Stimulated activated CD8-positive, alpha-beta memory T cell treated with anti-CD3 and anti-CD28 coated beads, Interleukin-15, amount 100 ng/mL, for 48 hours (primary cell): Measurements from ENCODE around the gene PYDC1.
"Not testable (repeated sequence)": the region's sequence is repeated elsewhere in the genome, so short reads cannot be mapped to it uniquely, and the experiment has no call there.

Source experiments
- DNase-seq, 2 donors: peaks; one replicate each; pipeline ENCODE4 v3.0.0-alpha.2; 2020; ENCODE audit warnings: low read depth in 2 of 2

Gene PYDC1

GRCh38 chr16:31196324-31197088 is 20.4 kb downstream of the PYDC1 start:
- DNase-seq = no peak

DNA sequence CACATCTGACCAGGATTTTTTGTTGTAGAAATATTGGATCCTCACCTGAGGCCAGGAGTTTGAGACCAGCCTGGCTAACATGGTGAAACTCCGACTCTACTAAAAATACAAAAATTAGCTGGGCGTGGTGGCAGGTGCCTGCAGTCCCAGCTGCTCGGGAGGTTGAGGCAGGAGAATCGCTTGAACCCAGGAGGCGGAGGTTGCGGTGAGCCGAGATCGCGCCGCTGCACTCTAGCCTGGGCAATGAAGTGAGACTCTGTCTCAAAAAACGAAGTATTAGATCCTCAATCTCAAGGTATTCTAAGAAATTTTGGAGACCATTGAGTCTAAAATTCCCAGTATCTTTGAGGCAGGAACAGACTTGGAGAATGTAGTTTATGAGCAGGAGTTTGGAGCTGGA is 21.1 kb downstream of the PYDC1 start:
- DNase-seq = not testable (repeated sequence)

GRCh38 chr16:31194898-31195297 is 22.0 kb downstream of the PYDC1 start:
- no peak for DNase-seq

- DNase-seq = no peak
Measured at GRCh38 chr16:31193874-31194273, 23.1 kb downstream of the PYDC1 start.

DNA sequence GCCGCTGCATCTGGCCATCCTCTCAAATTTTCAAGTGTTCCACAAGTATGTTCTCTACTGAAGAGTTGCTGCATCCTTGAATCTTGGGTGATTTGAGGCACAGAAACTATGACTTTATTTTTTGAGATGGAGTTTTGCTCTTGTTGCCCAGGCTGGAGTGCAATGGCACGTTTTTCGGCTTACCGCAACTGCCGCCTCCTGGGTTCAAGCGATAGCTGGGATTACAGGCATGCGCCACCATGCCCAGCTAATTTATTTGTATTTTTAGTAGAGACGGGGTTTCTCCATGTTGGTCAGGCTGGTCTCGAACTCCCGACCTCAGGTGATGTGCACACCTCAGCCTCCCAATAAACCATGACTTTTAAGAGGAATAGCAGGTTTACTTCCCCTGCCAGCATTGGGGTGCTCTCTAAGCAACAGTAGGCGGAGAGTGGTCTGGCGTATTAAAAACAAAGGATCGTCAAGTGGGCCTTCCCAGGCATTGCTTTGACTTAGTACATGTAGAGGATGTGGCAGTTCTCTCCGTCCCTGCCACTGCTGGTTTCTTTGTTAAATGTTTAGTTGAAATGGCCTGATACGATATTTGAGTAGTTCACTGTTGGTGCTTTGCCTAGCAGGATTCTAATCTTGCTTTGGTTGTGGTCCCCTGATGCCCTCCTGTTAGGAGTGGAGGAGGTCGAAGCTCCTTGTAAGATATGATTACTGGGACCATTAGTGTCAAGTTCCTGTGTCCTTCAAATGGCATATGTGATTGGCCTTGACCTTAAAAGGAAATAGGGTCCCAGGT is 23.9 kb downstream of the PYDC1 start:
- DNase-seq = no peak

DNA sequence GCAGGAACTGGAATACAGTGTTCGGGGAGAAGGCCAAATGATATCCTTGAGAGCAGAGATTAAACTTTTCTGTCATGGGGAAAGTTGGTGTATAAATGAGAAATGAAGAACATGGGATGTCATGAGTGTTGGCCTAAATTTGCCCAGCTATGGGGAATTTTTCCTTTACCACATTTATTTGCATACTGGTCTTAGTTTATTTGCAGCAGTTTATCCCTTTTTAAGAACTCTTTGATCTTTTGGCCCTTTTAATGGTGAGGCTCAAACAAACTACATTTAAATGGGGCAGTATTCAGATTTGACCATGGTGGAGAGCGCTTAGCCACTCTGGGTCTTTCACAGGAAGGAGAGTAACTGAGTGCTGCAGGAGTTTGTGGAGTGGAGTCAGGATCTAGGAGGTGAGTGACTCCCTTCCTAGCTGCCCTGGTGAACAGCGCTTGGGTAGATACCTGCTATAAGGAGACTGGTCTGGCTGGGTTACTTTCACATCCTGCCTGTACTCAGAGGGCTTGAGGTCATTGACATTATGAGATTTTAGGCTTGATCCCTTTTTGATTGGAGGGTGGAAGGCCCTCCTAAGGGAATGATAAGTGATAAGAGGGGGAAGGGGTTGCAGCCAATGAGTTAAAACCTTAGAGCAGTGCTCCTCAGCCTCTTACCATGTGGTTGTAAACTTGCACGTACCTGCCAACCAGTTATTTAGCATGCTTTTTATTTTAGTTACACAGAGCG is 25.1 kb downstream of the PYDC1 start:
- DNase-seq = no peak

DNA sequence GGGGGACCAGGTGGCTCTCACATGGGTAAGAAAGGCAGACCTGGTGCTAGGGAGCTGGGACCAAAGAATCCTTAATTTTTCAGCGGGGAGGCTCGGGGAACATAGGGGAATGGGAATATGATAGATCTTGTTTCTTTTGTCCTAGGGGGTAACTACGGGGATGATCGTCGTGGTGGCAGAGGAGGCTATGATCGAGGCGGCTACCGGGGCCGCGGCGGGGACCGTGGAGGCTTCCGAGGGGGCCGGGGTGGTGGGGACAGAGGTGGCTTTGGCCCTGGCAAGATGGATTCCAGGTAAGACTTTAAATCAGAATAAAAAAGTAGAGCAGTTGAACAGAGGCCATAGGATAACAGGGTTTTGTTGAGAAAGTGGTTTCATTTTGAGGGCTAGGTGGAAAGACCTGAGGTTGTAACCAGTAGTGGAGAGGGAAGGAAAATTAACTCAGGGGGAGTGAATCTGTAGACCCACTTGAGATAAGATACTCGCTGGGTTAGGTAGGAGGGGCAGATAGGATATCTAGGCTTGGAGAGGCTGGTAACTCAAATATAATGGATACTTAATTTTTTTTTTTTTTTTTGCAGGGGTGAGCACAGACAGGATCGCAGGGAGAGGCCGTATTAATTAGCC is 26.0 kb downstream of the PYDC1 start:
- no peak for DNase-seq

- no peak for DNase-seq
Measured at GRCh38 chr16:31190061-31190460, 26.9 kb downstream of the PYDC1 start.

GRCh38 chr16:31189412-31189778 is 27.5 kb downstream of the PYDC1 start:
- DNase-seq = no peak

- no peak for DNase-seq
Measured at GRCh38 chr16:31188450-31189411, 28.2 kb downstream of the PYDC1 start.

GRCh38 chr16:31187808-31188189 is 29.1 kb downstream of the PYDC1 start:
- no peak for DNase-seq

DNA sequence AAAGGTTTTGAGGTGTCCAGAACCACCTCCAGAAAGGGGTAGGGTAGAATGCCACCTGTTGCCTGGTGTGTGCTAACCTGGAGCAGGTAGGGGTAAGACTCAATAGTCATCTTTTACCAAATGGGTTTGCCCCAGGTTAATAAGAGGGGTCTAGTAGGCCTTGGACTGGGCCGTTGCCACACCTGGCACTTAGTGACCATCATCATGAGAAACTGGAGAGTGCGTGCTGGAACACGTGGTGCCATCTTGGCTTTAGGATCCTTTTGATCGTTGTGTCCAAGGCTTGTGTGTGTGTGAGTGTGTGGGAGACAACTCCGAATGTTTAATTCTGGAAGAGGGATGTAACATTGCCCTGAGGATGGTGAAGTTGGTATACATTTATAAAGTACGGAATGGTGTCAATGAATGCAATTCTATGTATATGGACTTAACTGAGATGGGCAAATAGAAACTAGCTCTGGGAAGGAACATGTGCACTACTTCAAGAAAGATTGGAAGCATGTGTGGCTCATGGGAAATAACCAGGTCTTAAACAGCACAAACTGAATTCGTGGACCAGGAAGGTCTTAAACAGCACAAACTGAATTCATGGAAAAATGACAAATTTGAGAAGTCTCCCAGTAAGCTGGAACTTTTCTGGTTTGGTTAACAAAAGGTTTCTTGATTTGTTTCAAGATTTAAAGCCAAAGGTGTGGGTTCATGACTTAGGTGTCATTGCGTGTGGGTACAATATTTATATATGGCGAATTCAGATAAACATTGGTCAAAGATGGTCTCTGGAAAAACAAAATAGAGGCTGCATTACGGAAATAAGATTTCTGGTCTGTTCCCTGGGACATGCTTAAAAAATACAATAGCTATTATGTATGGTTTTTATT is 29.8 kb downstream of the PYDC1 start:
- DNase-seq = no peak

GRCh38 chr16:31186176-31186575 is 30.8 kb downstream of the PYDC1 start:
- no peak for DNase-seq

DNA sequence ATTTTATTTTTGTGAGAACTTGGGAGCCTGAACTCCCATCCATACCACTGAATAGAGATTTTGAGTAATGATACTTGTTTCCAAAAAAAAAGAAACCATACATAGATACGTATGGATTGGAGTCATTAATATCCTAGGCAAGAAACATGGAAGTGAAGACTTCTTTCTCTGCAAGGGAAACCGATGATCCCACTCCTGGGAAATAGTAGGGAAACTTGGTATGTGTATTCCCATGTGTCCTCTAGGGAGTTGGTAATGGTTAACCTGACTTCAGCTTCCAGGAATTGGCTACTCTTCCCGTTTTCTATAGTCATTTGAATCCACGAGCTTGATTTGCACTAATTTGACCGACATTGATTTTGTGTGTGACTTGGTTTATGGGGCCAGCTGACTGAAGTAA is 31.6 kb downstream of the PYDC1 start:
- DNase-seq = no peak

DNA sequence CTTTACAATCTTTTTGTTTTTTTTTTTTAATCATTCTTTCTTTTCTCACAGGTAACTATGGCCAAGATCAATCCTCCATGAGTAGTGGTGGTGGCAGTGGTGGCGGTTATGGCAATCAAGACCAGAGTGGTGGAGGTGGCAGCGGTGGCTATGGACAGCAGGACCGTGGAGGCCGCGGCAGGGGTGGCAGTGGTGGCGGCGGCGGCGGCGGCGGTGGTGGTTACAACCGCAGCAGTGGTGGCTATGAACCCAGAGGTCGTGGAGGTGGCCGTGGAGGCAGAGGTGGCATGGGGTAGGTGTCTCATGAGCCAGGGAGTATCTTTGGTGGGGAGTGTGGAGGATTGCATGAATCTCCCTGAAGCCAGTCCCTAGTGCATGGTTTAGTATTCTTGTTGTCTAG is 32.0 kb downstream of the PYDC1 start:
- no peak for DNase-seq

- no peak for DNase-seq
Measured at GRCh38 chr16:31183432-31184428, 33.2 kb downstream of the PYDC1 start.

- no peak for DNase-seq
Measured at GRCh38 chr16:31182391-31182790, 34.5 kb downstream of the PYDC1 start.

- DNase-seq = no peak
Measured at GRCh38 chr16:31181102-31181830, 35.7 kb downstream of the PYDC1 start.
